ENCODE measurements around the gene PPP1CA.

Gene PPP1CA

GRCh38 chr11:67401495-67402191 is at the start of gene PPP1CA:
Gene PPP1CA (minus strand): TSS chr11:67401858. CDS start chr11:67401782, 76 bp downstream.
- peak; percentile 83 to 92 (median 88) for DNase-seq (ENCODE audit: low read depth in 2 of 3, low spot score in 1 of 3)

DNA sequence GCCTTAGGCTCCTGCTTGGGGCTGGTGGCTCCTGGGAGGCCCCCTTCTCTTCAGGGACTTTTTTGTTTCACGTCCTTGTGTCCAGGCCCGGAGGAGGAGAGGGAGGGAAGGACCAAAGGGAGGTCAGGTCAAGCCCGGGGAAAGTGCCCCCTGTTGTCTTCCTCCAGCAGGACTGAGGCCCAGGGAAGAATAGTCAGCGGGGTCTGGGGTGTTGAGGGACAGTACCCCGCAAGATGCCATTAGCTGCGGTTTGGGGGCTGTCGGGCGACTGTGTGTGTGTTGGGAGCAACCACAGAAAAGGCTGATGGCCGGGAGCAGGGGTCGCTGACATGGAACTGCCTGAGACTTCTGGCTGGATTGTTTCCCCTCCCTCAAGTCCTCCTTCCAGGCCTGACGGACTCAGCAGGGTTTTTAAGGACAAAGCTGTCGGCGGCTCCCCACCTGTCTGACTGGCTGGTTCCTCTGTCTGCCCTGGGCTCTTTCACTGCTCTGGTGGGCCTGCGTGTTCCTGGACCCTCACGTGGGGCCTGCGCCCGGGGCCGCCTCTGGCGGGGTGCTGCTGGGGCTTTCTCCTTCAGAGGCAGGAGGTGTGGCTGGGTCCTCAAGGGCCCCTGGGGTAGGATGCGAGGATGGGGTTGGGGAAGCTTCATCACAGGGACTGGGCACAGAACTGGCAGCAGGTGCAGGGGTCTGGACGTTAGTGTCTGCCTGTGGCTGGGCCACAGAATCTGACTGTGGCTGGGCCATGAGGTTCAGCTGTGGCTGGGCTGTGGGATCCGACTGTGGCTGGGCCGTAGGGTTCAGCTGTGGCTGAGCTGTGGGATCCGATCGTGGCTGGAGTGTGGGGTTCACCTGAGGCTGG is 49.4 kb upstream of the PPP1CA start:
- no peak for DNase-seq (ENCODE audit: low read depth in 2 of 3, low spot score in 1 of 3)

- no peak for DNase-seq (ENCODE audit: low read depth in 2 of 3, low spot score in 1 of 3)
These were observed 47.6 kb upstream of the PPP1CA start for GRCh38 chr11:67449116-67449844.

DNA sequence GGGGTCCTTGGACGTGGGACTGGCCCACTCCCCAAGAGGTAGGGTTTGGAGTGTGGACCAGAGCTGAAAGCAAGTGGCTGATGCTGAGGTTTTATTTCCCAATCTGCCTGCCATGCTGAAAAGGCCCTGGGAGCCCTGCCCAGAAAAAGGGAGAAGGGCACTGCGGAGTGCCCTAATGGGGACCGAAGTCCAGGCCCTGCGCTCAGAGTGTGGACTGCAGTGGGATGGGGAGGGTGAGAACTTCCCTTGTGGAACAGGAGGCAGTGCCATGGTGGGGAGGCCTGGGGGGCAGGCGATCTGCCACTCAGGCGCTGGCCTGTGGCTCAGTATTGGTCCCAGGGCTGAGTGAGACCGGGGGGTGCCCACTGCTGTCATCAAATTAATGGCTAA is 46.6 kb upstream of the PPP1CA start:
- no peak for DNase-seq (ENCODE audit: low read depth in 2 of 3, low spot score in 1 of 3)

DNA sequence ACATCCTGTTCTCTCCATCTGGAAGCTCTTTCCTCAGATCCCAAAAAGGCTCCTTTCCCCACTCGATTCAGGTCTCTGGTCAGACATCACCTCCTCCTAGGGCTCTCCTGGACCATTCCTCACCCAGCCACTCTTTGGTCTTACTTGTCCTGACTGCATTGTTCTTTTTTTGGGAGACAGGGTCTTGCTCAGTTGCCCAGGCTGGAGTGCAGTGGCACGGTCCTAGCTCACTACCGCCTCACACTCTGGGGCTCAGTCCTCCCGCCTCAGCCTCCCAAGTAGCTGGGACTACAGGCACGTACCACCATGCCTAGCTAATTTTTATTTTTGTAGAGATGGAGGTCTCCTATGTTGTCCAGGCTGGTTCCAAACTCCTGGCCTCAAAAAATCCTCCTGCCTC is 43.9 kb upstream of the PPP1CA start:
- DNase-seq (ENCODE audit: low read depth in 2 of 3, low spot score in 1 of 3) = no peak

DNA sequence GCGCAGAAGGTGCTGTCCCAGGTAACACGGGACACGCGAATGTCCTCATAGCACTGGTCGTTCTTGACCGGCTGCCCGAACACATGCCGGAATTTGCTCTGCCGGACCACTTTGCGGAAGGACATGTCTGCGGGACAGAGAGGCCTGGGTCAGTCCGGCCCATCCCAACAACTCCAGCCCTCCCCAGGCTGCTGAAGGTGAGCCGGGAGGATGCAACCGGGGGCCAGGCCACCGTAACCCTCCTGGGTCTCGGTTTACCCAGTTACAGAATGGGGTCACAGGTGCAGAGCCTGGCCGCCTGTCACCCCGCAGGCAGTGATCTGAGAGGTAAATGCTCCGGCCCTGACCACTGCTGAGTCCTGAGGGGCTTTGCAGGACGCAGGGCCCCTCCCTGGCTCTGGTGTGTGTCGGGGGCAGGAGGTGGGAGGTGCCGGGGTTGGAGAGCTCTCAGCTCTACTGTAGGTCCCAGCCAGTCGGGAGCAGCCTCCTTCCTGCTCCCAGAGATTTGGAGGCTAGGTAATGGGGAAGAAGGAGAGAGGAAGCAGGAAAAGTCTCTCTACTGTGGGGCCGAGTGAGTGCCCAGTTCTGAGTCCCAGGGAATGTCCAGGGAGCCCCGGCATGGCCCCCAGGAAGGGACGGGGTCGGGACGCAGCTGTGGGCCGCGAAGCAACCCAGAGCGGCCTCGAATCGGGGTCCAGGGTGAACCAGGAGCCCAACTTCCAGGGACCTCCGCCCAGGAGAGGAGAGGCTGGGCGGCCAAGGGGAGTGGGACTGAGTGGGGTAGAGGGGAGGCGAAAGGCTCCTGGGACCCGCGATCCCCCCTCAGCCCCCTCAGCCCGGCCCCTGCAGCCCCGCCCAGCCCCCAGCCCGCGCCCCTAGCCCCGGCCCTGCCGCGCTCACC is 41.1 kb upstream of the PPP1CA start:
- no peak for DNase-seq (ENCODE audit: low read depth in 2 of 3, low spot score in 1 of 3)

DNA sequence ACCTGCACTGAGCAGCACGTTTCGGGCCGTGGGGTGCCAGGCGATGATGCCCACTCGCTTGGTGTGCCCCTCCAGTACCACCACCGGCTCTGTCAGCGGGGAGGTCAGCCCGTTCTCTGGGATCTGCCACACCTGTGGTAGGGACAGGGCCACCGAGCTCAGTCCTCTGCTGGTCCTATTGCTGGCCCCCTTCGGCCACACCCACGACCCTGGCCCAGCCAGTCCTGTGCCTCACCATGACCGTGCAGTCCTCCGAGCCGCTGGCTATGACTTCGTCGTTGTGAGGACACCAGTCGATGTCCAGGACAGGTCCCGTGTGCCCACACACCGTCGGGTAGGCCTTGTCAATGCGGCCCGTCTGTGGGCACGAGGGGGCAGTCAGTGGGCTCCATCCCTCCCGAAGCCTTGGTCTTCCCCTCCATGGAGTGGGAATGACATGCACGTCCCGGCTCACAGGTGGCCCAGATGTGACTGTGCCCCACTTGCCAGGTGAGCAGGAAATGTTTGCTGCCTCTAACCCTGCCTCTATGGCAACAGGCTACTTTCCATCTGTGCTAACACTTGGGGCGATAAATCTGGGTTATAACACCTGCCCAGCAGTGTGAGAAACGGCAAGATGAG is 40.2 kb upstream of the PPP1CA start:
- DNase-seq (ENCODE audit: low read depth in 2 of 3, low spot score in 1 of 3) = no peak

DNA sequence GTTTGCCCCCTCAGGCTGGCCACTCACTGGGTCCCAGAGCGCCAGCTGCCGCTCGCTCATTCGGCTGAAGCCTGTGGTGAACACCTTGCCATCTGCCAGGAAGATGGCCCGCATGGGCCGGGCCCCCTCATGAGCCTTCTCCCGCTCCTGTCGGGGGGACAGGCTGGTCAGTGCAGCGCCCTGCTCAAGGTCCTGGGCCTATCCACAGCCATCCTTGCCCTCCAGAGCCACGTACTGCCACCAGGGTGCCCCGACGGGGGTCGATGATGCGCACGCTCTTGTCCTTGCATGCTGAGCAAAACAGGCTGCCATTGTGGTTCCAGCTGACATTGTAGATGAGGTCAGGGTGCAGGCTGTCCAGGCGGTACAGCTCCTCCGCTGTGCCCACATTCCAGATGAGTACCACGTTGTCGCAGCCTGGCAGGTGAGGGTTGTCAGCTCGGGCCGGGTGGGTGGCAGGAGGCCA is 39.5 kb upstream of the PPP1CA start:
- DNase-seq (ENCODE audit: low read depth in 2 of 3, low spot score in 1 of 3) = no peak

GRCh38 chr11:67440229-67441097 is 38.8 kb upstream of the PPP1CA start:
- no peak for DNase-seq (ENCODE audit: low read depth in 2 of 3, low spot score in 1 of 3)

- DNase-seq (ENCODE audit: low read depth in 2 of 3, low spot score in 1 of 3) = no peak
These were observed 37.9 kb upstream of the PPP1CA start for GRCh38 chr11:67439321-67440228.

DNA sequence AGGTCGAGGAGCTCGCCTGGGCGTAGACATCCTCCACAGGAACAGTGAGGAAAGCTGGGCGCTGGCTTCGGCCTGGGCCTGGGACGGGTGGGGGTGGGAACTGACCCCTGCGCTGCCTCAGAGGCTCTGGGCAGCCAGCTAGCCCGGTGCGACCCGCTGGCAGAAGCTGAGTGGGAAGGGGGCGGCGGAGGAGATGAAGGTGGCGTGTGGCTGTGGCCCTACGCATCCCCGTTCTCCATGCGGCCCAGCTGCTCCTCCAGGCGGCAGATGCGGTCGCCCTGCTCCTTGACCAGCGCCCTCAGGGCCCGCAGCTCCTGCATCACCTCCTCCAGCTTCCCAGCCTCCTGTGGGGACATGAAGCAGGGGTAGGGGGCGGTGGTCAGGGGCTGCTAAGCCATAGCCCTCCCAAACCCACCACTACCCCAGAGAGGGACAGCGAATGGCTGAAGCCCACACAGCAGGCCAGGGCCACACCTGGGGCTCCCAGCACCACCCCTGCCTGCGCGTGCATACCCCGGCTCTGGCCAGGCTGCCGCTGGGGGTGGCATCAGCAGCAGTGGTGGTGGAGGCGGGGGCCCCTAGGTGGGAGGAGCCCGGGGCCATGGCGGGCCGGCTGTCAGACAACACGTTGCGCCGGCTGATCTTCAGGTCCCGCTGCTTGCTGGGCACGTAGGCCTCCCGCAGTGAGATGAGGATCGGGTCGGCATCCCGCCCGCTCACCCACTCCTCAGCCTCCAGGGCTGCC is 36.7 kb upstream of the PPP1CA start:
- DNase-seq (ENCODE audit: low read depth in 2 of 3, low spot score in 1 of 3) = peak; percentile 74 to 79 (median 79)

GRCh38 chr11:67437809-67438157 is 36.1 kb upstream of the PPP1CA start:
- DNase-seq (ENCODE audit: low read depth in 2 of 3, low spot score in 1 of 3) = no peak

DNA sequence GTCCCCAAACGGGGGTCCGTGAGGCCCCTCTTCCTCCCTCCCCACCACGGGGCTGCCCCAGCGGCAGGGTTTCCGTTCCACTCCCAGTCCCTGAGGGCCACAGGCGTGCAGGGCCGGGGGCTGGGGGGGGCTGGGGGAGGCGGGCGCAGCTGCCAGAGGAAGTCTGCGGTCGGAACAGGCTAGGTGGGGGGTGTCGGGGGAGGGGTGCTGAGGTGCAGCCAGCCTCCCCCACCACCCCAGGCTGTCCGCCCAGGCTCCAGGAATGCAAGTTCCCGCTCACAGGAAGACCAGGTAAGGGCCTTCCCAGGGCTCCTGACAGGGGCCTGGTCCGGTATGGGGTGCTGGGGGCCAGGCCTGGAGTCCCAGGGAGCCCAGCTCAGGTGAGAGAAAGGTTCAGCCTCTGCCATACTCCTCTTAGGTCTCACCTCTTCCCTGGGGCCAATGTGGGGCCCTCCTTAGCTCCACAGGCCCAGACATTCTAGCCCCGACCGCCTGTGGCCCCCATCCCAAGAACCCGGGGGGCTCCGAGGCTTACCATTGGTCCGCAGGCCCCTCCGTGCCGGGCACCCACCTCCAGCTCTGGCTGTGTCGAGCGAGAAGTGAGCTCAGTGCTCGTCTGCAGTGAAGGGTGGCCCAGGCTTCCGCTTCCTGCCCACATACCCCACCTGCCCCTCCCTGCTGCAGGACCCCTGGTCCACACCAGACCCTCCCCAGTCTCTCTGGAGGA is 35.6 kb upstream of the PPP1CA start, which contains the start of gene PTPRCAP:
PTPRCAP (minus strand) TSS at position 601 of the 727 bp plus-strand sequence; CDS start at position 538, 63 bp downstream.
- DNase-seq (ENCODE audit: low read depth in 2 of 3, low spot score in 1 of 3) = no peak

DNA sequence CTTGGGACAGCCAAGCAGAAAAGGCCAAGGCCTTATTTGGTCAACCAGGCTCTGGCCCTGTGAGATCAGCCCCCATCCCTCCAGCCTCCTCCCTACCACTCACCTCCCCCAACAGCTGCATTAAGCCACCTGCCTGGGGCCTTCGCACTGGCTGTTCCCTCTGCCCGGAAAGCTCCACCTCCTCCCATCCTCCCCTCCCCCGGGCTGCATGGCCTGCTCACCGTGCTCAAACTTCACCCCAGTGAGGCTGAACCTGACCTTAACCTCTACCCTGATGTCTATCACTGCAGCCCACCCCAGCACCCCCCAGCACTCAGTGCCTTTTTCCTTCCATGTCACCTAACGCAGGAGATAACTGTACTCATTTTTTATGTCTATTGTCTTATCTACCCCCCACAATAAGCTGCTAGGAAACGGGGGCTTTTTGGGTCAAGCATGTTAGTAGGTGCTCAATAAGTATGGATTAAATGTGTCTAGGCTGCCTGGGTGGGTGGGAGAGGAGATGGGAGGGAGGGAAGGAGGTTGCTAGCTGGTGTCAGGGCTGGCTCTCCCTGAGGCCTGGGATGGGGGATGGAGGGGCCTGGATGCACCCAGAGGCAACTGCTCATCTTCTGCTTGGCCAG is 34.9 kb upstream of the PPP1CA start:
- peak; percentile 73 to 80 (median 74) for DNase-seq (ENCODE audit: low read depth in 2 of 3, low spot score in 1 of 3)

DNA sequence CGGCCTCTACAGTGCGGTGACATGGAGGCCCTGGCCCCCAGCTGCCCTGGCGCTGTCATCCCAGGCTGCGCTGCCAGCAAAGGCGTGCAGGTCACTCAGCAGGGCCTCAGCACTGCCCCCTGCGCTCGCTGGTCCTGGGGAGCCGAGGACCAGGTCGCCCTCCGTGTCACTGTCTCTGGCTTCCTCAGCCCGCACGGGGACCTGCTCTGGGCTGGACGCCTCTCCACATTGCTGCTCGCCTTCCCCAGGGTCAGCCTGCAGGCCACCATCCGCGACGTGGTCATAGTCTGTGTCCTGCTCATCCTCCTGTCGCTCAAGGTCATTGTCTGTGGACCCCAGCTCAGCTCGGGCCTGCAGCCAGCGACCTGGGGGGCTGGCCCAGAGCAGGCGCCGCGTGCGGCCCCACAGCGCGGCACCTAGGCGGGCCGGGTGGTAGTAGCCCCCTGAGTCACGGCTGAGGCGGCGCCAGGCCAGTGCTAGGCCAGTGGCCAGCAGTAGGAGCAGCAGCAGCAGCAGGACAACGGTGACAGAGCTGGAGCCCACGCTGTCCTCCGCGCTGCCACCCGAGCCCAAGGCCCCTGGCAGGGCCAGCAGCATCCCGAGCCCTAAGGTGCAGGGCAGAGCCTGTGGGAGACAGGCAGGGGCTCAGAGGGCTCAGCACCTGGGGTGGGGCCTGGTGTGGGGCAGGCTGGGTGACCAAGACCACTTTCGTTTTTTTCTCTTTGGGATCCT is 34.2 kb upstream of the PPP1CA start:
- DNase-seq (ENCODE audit: low read depth in 2 of 3, low spot score in 1 of 3) = no peak
